Measurements from ENCODE around the gene KCNQ1.

- TF ChIP-seq CSRNP3 (CRISPR knock-in tag; IDR thresholded peaks at IDR 0.05), result no peak
- TF ChIP-seq CREB5 (CRISPR knock-in tag; IDR thresholded peaks at IDR 0.05; ENCODE audit: low read depth), result no peak
- TF ChIP-seq CSDC2 (CRISPR knock-in tag; IDR thresholded peaks at IDR 0.05), result no peak
- TF ChIP-seq TCF4 (CRISPR knock-in tag; IDR thresholded peaks at IDR 0.05; ENCODE audit: borderline replicate concordance), result no peak
- no peak for TF ChIP-seq ZFP30 (CRISPR knock-in tag; IDR thresholded peaks at IDR 0.05)
- TF ChIP-seq ZNF565 (CRISPR knock-in tag; conservative IDR thresholded peaks at IDR 0.05; ENCODE audit: low read depth), result no peak
- TF ChIP-seq POU6F1 (CRISPR knock-in tag; IDR thresholded peaks at IDR 0.05; ENCODE audit: borderline replicate concordance, low read depth), result no peak
- no peak for TF ChIP-seq ZNF8 (CRISPR knock-in tag; IDR thresholded peaks at IDR 0.05)
- TF ChIP-seq PATZ1 (CRISPR knock-in tag; IDR thresholded peaks at IDR 0.05; ENCODE audit: borderline replicate concordance), result no peak
Measured at GRCh38 chr11:2417856-2418692, 26.7 kb upstream of the KCNQ1 start.

Measured in SK-N-SH treated with all-trans-retinoic acid at 6 μM for 48 hours (cell line).